Fibroblast of mammary gland (primary cell): ENCODE results near the gene PAX6.
A peak's percentile ranks its signal among the peaks of the same experiment; 100 is the strongest.
"Not testable (repeated sequence)": the region's sequence is repeated elsewhere in the genome, so short reads cannot be mapped to it uniquely, and the experiment has no call there.

Source experiments
- DNase-seq: peaks from one replicate; pipeline ENCODE4 v3.0.0-alpha.2; 2010; ENCODE audit warnings: low read depth
- H3K4me3 ChIP-seq: 2 replicates; pipeline ENCODE4 v1.5.1; 2011; ENCODE audit warnings: low read depth, mild to moderate bottlenecking, low read length, moderate library complexity; ENCODE audit not compliant: control insufficient read depth
- TF ChIP-seq, protein P1 (sequence below): conservative IDR thresholded peaks from 2 replicates; pipeline ENCODE4 v1.5.1; 2011; ENCODE audit warnings: low read depth, low read length, inconsistent platforms; ENCODE audit not compliant: control insufficient read depth, insufficient read depth

PAX6 gene

DNA sequence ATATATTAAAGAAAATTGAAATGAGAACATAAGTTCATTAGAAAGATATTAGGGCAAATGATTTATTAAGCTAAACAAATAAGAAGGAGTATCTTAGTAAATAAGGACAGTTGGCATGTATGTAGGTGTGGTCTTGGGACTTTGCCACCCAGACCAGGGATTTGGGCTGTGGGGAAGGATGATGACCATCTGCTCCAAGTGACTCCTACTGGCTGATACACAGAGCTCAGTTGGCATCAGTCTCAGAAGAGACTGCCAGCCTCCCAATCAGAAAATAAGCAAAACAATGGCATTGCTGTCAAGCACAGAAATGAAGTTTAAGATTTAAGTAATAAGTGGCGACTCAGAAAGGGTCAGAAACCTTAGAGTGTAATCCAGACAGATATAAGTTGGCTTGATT lies 49.5 kb downstream of the PAX6 start:
- TF ChIP-seq, protein P1, sequence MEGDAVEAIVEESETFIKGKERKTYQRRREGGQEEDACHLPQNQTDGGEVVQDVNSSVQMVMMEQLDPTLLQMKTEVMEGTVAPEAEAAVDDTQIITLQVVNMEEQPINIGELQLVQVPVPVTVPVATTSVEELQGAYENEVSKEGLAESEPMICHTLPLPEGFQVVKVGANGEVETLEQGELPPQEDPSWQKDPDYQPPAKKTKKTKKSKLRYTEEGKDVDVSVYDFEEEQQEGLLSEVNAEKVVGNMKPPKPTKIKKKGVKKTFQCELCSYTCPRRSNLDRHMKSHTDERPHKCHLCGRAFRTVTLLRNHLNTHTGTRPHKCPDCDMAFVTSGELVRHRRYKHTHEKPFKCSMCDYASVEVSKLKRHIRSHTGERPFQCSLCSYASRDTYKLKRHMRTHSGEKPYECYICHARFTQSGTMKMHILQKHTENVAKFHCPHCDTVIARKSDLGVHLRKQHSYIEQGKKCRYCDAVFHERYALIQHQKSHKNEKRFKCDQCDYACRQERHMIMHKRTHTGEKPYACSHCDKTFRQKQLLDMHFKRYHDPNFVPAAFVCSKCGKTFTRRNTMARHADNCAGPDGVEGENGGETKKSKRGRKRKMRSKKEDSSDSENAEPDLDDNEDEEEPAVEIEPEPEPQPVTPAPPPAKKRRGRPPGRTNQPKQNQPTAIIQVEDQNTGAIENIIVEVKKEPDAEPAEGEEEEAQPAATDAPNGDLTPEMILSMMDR: no peak
- H3K4me3 ChIP-seq: no peak overlapping the region
- DNase-seq: no peak

GRCh38 chr11:31757260-31757835 lies 53.8 kb downstream of the PAX6 start:
- no peak overlapping the region for H3K4me3 ChIP-seq
- DNase-seq: peak; percentile 1
- TF ChIP-seq, protein P1: no peak

DNA sequence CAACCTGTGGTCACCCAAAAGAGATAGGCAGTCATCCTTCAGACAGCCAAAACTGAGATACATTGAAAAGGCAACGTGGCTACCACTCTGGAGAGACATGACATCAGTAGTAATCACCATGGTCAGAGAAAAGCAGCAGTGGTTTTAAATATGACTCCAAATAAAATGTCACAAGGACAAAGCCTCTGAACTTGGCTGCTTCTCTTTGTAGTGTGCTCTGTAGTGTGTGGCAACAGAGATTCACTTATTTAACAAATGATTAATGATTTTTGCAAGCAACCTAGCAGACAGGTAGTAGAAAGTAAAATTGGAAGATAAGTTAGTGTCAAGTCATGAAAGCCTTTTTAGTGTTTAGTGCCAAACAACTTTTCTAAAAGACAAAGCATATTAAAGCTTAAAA lies 63.5 kb downstream of the PAX6 start:
- no peak for DNase-seq
- H3K4me3 ChIP-seq: no peak overlapping the region
- TF ChIP-seq, protein P1: no peak

GRCh38 chr11:31740731-31741368 lies 70.3 kb downstream of the PAX6 start:
- not testable (repeated sequence) for DNase-seq

DNA sequence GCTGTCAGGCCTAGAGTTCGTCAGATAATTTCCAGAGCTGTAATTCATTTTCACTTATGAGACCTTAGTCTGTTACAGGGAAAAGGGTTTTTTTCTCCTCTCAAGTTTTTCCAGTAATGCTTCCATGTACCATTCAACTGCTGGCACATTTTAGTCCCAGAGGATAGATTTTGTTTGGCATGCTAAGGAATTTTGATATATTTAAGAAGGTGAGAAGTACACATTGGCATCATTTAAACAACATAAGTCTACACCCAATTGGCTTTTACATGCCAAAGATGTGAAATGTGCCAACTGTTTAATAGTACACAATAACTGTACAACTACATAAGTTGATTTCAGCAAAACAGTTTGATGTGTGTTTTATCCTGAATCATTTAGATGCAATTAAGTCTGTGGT lies 71.0 kb downstream of the PAX6 start:
- TF ChIP-seq, protein P1: no peak
- DNase-seq: no peak
- H3K4me3 ChIP-seq: no peak overlapping the region

More at GRCh38 chr11:31740731-31741368, 70.3 kb downstream of the PAX6 start:
- not testable (repeated sequence) for H3K4me3 ChIP-seq
